ENCODE measurements around the gene MYO15B. TPM values are rescaled to one million over a fixed set of nuclear protein-coding genes. Genes with fewer than 3 reads are reported as not detected.

The MYO15B gene
- total and polyA plus RNA-seq, 2 experiments from 2014 or later: 21.3 to 101 TPM

DNA sequence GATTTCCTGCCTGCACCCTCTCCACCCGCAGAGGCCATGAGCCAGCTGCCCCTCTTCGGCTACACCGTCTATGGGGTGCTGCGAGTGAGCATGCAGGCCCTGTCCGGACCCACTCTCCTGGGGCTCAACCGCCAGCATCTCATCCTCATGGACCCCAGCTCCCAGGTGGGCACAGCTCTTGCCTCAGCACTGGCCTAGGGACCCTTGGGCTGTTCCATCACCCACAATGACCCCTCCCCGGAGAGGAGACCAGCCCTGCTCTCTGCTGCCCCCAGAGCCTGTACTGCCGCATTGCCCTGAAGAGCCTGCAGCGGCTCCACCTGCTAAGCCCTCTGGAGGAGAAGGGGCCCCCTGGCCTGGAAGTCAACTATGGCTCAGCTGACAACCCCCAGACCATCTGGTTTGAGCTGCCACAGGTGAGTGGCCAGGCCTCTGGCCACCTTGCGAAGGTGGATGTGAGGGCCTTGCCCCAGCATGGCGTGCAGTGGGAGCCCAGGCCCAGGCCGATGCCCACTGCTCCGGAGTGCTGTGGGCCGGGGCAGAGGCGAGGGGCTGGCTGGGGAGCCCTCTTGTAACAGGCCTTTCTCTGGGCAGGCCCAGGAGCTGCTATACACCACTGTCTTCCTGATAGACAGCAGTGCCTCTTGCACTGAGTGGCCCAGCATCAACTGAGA lies 38.4 kb downstream of the MYO15B start:
- Histone ChIP-seq H3K4me3 (no peak overlapping the region), H3K9me3 (ENCODE audit: low read depth) (no peaks in the 10 kb centered on the region), H3K36me3 (no peaks in the 10 kb centered on the region), H3K4me1 (ENCODE audit: low read depth) (peaks cover 5% of the 10 kb centered on the region), H3K27me3 (no peaks in the 10 kb centered on the region), H3K27ac (peak overlapping the region; percentile 28)
- DNase-seq (ENCODE audit: low read depth in 1 of 2, low spot score in 1 of 2): peak; percentile 17 to 75
- TF ChIP-seq, protein P1, sequence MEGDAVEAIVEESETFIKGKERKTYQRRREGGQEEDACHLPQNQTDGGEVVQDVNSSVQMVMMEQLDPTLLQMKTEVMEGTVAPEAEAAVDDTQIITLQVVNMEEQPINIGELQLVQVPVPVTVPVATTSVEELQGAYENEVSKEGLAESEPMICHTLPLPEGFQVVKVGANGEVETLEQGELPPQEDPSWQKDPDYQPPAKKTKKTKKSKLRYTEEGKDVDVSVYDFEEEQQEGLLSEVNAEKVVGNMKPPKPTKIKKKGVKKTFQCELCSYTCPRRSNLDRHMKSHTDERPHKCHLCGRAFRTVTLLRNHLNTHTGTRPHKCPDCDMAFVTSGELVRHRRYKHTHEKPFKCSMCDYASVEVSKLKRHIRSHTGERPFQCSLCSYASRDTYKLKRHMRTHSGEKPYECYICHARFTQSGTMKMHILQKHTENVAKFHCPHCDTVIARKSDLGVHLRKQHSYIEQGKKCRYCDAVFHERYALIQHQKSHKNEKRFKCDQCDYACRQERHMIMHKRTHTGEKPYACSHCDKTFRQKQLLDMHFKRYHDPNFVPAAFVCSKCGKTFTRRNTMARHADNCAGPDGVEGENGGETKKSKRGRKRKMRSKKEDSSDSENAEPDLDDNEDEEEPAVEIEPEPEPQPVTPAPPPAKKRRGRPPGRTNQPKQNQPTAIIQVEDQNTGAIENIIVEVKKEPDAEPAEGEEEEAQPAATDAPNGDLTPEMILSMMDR (IDR thresholded peaks at IDR 0.05; ENCODE audit: low read depth, low read length): peak; percentile 79

DNA sequence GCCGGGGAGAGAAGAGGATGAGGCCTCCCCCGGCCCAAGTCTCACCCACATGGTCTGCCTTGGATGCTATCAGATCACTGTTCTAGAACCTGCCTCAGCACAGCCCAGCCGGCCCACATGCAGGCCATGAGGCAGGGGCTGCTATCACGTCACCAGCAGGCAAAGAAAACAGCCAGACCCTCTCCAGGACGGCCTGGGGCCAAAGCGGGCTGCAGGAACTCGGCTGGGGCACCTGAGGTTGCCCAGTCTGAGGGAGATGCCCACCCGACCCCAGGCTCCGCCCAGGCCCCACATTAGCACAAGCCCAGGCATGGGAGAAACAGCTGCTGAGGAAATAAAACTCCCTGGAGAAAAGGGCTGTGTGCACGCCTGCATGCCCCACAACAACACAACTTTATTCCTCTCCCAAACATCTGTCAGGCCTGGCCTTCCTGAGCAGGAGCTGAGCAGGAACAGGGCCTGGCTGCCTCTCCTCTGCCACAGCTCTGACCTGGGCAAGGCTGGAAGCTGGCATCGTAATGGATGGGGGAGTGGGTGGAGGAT lies 39.0 kb downstream of the MYO15B start:
- TF ChIP-seq, protein P1 (IDR thresholded peaks at IDR 0.05; ENCODE audit: low read depth, low read length): no peak
- Histone ChIP-seq H3K27me3 (no peaks in the 10 kb centered on the region), H3K9me3 (ENCODE audit: low read depth) (no peaks in the 10 kb centered on the region), H3K27ac (peak overlapping the region; percentile 28), H3K4me1 (ENCODE audit: low read depth) (peaks cover 5% of the 10 kb centered on the region), H3K36me3 (no peaks in the 10 kb centered on the region), H3K4me3 (no peak overlapping the region)
- DNase-seq (ENCODE audit: low read depth in 1 of 2, low spot score in 1 of 2): no peak

DNA sequence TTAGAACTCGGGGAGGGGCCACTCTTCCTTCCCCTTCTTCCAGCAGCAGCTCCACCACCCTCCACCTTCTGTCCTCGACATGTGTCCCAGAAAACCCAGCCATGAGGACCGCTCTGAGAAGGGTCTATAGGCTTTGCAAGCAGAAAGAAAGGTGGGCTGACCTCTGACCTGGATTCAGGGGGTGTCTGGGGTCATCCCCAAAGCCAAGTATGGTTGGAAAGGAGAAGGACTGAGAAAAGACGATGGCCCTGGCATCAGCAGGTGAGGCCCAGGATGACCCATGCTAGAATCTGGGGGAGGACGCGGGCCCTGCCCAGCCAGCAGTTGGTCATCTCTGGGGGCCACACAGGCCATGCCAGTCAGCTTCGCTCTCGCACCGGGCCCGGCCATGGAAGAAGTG lies 39.5 kb downstream of the MYO15B start:
- H3K27ac ChIP-seq: no peak overlapping the region
- H3K4me1 ChIP-seq (ENCODE audit: low read depth): peaks cover 5% of the 10 kb centered on the region
- TF ChIP-seq, protein P1 (IDR thresholded peaks at IDR 0.05; ENCODE audit: low read depth, low read length): no peak
- H3K36me3 ChIP-seq: no peaks in the 10 kb centered on the region
- no peak overlapping the region for H3K4me3 ChIP-seq
- DNase-seq (ENCODE audit: low read depth in 1 of 2, low spot score in 1 of 2): no peak
- no peaks in the 10 kb centered on the region for H3K27me3 ChIP-seq
- no peaks in the 10 kb centered on the region for H3K9me3 ChIP-seq (ENCODE audit: low read depth)

DNA sequence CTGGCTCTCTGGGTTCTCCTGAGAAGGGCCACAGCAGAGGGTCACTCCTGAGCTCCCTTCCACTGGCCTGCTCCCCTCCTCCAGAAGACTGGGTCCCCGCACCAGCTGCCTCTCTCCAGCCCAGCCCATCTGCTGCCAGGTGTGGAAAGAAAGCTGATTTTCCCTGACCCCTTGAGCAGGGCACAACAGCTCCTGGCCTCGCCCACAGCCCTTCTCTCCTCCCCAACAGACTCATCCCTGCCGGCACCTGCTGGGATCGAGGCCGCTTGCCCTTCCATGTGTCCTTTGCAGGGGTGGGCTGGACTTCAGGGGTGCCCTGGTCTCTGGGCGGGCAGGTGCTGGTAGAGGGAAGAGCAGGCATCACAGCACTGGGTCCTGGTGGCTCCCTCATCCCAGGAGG lies 40.8 kb downstream of the MYO15B start:
- H3K4me1 ChIP-seq (ENCODE audit: low read depth): peaks cover 10% of the 10 kb centered on the region

DNA sequence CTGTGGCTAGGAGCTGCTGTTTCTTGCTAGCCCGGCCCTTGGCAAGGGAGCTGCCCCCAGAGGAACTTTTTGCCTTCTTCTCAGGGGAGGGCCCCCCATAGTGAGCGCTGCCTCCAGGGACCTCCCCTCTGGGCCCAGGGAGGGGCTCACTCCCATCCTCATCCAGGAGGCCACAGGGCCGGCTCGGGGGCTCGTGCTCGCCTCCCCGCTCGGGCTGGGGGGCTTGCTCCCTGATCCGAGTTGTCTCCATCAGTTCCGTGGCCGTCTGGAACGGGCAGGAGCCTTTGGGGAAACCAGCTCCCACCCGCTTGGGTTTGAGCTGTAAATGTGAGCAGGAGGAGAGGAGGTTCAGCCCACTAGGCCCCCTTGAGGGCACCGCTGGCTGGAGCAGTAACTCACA lies 41.6 kb downstream of the MYO15B start:
- no peaks in the 10 kb centered on the region for H3K27me3 ChIP-seq
- no peak overlapping the region for H3K27ac ChIP-seq
- no peak overlapping the region for H3K4me3 ChIP-seq
- H3K36me3 ChIP-seq: no peaks in the 10 kb centered on the region
- DNase-seq (ENCODE audit: low read depth in 1 of 2, low spot score in 1 of 2): no peak
- peaks cover 16% of the 10 kb centered on the region for H3K4me1 ChIP-seq (ENCODE audit: low read depth)
- no peaks in the 10 kb centered on the region for H3K9me3 ChIP-seq (ENCODE audit: low read depth)
- TF ChIP-seq, protein P1 (IDR thresholded peaks at IDR 0.05; ENCODE audit: low read depth, low read length): no peak

More for the DNA sequence above, 40.8 kb downstream of the MYO15B start:
- Histone ChIP-seq H3K27ac (no peak overlapping the region), H3K4me3 (no peak overlapping the region), H3K36me3 (no peaks in the 10 kb centered on the region), H3K27me3 (no peaks in the 10 kb centered on the region), H3K9me3 (ENCODE audit: low read depth) (no peaks in the 10 kb centered on the region)
- DNase-seq (ENCODE audit: low read depth in 1 of 2, low spot score in 1 of 2): no peak
- TF ChIP-seq, protein P1 (IDR thresholded peaks at IDR 0.05; ENCODE audit: low read depth, low read length): no peak
